HG03521 (cell line): ENCODE data around the gene ACOX3.

Source experiments
- ATAC-seq: cut with Tn5 transposase; IDR thresholded peaks from one replicate; pipeline ENCODE4 v1.9.1; 2021; ENCODE audit warnings: mild to moderate bottlenecking, moderate library complexity; ENCODE audit not compliant: unreplicated experiment

ACOX3 gene

GRCh38 chr4:8376361-8377102 lies 64.0 kb downstream of the ACOX3 start:
- no peak for ATAC-seq

GRCh38 chr4:8374851-8375649 lies 65.5 kb downstream of the ACOX3 start:
- no peak for ATAC-seq

- ATAC-seq: no peak
Measured at GRCh38 chr4:8373973-8374545, 66.5 kb downstream of the ACOX3 start.

GRCh38 chr4:8373270-8373972 lies 67.1 kb downstream of the ACOX3 start:
- ATAC-seq: no peak

GRCh38 chr4:8372506-8372905 lies 68.0 kb downstream of the ACOX3 start:
- ATAC-seq: no peak

- ATAC-seq: no peak
Measured at GRCh38 chr4:8371596-8371995, 68.9 kb downstream of the ACOX3 start.

GRCh38 chr4:8370835-8371595 lies 69.5 kb downstream of the ACOX3 start:
- no peak for ATAC-seq

- no peak for ATAC-seq
Measured at GRCh38 chr4:8370106-8370787, 70.3 kb downstream of the ACOX3 start.

- no peak for ATAC-seq
Measured at GRCh38 chr4:8369426-8370105, 71.0 kb downstream of the ACOX3 start.

GRCh38 chr4:8368998-8369397 lies 71.5 kb downstream of the ACOX3 start:
- ATAC-seq: no peak

GRCh38 chr4:8368061-8368481 lies 72.5 kb downstream of the ACOX3 start:
- ATAC-seq: no peak

GRCh38 chr4:8366601-8367000 lies 73.9 kb downstream of the ACOX3 start:
- ATAC-seq: no peak

- ATAC-seq: no peak
Measured at GRCh38 chr4:8365951-8366350, 74.6 kb downstream of the ACOX3 start.

- ATAC-seq: no peak
Measured at GRCh38 chr4:8365353-8365752, 75.2 kb downstream of the ACOX3 start.

- ATAC-seq: no peak
Measured at GRCh38 chr4:8364848-8365350, 75.6 kb downstream of the ACOX3 start.

- no peak for ATAC-seq
Measured at GRCh38 chr4:8364141-8364540, 76.4 kb downstream of the ACOX3 start.

- no peak for ATAC-seq
Measured at GRCh38 chr4:8362483-8362882, 78.0 kb downstream of the ACOX3 start.

- no peak for ATAC-seq
Measured at GRCh38 chr4:8359193-8359592, 81.3 kb downstream of the ACOX3 start.

- ATAC-seq: no peak
Measured at GRCh38 chr4:8356856-8357255, 83.7 kb downstream of the ACOX3 start.
